GM20000 (cell line): Measurements from ENCODE around the gene LRP5.

Source experiments
- DNase-seq: peaks from one replicate; pipeline ENCODE4 v3.0.0; 2012; ENCODE audit warnings: low spot score
- CTCF ChIP-seq: IDR thresholded peaks from 2 replicates; pipeline ENCODE4 v1.5.1; 2012; ENCODE audit warnings: mild to moderate bottlenecking, control low read depth; ENCODE audit errors: extremely low read depth, missing control alignments

LRP5 gene

DNA sequence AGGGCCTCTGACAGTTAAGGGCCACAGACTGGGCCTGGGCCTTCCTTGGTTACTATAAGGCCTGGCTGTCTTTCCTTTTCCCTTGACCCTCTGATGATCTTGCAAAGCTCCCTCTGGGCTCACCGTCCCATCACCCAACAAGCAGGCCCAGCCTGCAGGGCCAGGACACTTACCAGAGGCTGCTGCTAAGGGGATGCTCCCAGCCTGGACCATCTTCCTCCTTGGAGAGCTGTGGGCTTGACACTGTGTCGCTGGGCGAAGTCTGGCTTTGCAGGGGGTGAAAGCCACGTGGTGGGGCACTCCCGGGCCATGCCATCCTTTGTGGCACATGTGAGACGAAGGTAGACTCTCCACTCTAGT lies 44.5 kb upstream of the LRP5 start:
- DNase-seq, result no peak
- TF ChIP-seq CTCF, result no peak

DNA sequence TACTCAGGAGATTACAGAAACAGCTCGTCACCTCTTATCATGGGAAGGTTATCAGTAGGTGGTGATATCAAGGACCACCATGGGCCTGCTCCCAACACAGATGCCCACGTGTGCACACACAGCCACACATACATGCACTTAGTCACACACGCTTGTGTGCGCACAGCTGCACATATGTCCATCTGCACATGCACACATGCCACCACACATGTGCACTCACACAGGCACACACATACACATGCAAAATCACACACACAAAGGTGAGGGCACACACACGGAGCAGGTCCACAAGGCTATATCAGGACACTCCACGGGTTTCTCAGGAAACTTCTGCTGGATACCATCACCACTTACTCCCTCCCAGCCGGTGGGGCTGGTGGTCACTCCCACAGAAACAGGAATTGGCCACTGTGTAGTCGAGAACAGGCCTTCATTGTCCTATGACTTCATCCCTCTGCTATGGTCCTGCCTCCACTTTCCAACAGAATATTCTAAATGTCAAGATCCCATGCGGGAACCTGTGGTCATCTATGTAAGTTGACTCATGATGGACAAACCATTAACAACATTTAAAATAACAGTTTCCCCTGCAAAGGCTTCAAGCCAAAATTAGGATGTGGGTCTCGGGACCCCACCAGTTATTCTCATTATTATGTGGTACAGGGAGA lies 42.8 kb upstream of the LRP5 start:
- DNase-seq, result no peak

DNA sequence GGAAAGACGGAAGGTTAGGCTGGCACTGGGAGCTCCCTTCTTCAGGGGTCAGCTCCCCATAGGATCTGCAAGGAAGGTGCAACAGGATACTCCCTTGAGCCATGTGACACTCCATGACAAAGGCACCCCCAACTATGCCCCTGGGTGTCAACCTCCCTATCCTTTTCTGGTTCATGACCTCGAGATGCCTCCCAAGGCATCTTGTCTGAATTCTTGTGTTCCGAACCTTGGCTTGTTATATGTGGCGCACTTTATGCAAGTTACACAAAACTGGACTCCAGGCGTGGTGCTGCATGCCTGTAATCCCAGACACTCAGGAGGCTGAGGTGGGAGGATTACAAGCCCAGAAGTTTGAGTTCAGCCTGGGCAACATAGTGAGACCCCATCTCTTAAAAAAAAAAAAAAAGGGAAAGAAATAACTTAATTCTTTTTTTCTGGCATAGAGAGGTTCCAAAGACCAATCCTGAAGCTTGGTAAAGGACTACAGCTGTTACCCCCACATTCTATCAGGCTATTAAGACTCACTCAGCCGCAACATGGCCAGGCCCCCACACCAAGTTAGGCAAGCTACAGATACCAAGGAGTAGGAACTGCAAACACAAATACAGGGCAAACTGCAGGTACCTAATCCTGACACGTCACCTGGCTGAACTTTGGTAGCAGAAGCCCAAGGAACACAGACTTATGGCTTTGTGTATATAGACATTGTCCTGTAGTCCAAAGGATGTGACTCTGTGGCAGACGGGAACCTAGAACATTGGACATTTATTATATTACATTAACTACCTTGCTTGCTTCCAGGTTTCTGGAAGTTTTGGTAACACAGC lies 42.0 kb upstream of the LRP5 start:
- TF ChIP-seq CTCF, result no peak
- DNase-seq, result no peak

More for the DNA sequence above, 42.8 kb upstream of the LRP5 start:
- TF ChIP-seq CTCF, result no peak

DNA sequence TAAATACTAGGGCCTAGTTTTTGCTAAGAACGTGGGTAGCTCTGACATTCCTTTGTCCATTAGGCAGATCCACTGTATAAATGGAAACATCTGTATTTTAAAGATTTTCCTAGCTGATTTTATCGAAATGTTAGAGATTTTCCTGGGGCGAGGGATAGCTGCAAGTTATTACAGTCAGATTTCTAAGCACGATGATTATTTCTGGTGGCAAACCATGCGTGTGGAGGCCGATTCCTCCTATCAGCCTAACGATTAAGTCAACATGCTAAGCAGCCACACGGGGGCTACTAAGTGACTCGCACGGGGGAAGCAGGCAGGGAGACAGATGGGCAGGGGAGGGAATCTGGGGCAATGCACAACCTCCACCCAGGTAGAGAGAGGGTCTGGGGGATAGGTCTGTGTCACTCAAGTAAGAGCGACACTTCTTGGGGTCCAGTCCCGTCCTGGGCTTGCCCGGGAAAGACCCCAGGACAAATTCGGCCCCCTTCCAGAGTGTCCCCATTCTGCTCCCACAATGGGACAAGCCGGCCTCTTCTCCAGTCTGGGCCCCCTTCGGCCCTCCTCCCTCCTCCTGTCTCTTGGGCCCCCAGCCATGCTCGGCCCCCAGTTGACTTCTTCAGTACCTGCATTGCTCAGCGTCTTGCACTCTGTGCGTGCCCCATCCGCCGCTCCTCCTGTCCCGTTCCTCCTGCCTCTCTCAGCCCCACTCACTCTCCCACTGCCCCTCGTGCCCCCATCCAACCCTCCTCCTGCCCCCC lies 41.2 kb upstream of the LRP5 start:
- peak; percentile 80 for DNase-seq
- peak; percentile 15 for TF ChIP-seq CTCF

- no peak for TF ChIP-seq CTCF
- DNase-seq, result peak; percentile 98
These were observed 40.4 kb upstream of the LRP5 start, which contains the start of gene C11orf24 for GRCh38 chr11:68271781-68272608. C11orf24 (minus strand) TSS chr11:68271973; CDS start chr11:68263767, 8,206 bp downstream.

- no peak for TF ChIP-seq CTCF
These were observed 39.2 kb upstream of the LRP5 start for GRCh38 chr11:68273026-68273738.

More at GRCh38 chr11:68273026-68273738, 39.2 kb upstream of the LRP5 start:
- no peak for DNase-seq
